Stimulated activated CD4-positive, alpha-beta T cell treated with anti-CD3 and anti-CD28 coated beads, Interleukin-15, amount 100 ng/mL, for 48 hours (primary cell): ENCODE results near the gene CHCHD4.
"Not testable (repeated sequence)": the region's sequence is repeated elsewhere in the genome, so short reads cannot be mapped to it uniquely, and the experiment has no call there.

Experiments
- DNase-seq, 2 donors: peaks; one replicate each; pipeline ENCODE4 v3.0.0-alpha.2; 2020; ENCODE audit warnings: low read depth in 2 of 2

The CHCHD4 gene

GRCh38 chr3:14120111-14120920 lies 4.4 kb downstream of the CHCHD4 start:
- DNase-seq, result no peak

- no peak for DNase-seq
Measured at GRCh38 chr3:14119651-14120050, 5.0 kb downstream of the CHCHD4 start.

- no peak for DNase-seq
Measured at GRCh38 chr3:14118400-14119381, 6.0 kb downstream of the CHCHD4 start.

GRCh38 chr3:14117468-14118399 lies 6.9 kb downstream of the CHCHD4 start:
- no peak for DNase-seq

GRCh38 chr3:14113965-14114635 lies 10.6 kb downstream of the CHCHD4 start:
- no peak for DNase-seq

GRCh38 chr3:14110699-14111098 lies 14.0 kb downstream of the CHCHD4 start:
- no peak for DNase-seq

- DNase-seq, result not testable (repeated sequence)
Measured at GRCh38 chr3:14109821-14110220, 14.8 kb downstream of the CHCHD4 start.

GRCh38 chr3:14097616-14098391 lies 26.9 kb downstream of the CHCHD4 start:
- DNase-seq, result no peak

- no peak for DNase-seq
Measured at GRCh38 chr3:14096742-14097141, 27.9 kb downstream of the CHCHD4 start.

- no peak for DNase-seq
Measured at GRCh38 chr3:14093831-14094230, 30.8 kb downstream of the CHCHD4 start.

GRCh38 chr3:14092464-14092863 lies 32.2 kb downstream of the CHCHD4 start:
- DNase-seq, result no peak

- not testable (repeated sequence) for DNase-seq
Measured at GRCh38 chr3:14091959-14092358, 32.7 kb downstream of the CHCHD4 start.

- not testable (repeated sequence) for DNase-seq
Measured at GRCh38 chr3:14087461-14087860, 37.2 kb downstream of the CHCHD4 start.

- DNase-seq, result peak; percentile 4 to 11
Measured at GRCh38 chr3:14082108-14082657, 42.5 kb downstream of the CHCHD4 start.

- DNase-seq, result no peak
Measured at GRCh38 chr3:14077310-14077709, 47.4 kb downstream of the CHCHD4 start.

- not testable (repeated sequence) for DNase-seq
Measured at GRCh38 chr3:14075233-14075632, 49.4 kb downstream of the CHCHD4 start.

GRCh38 chr3:14064910-14065309 lies 59.8 kb downstream of the CHCHD4 start:
- DNase-seq, result no peak

GRCh38 chr3:14063152-14063551 lies 61.5 kb downstream of the CHCHD4 start:
- DNase-seq, result no peak
